Neural progenitor cell (in vitro differentiated cells): ENCODE results near the gene WDR7.

Source experiments
- CTCF ChIP-seq: fragments of 200-600 bp; sonication (generic); IDR thresholded peaks from 2 replicates; pipeline ENCODE4 v1.5.1; 2017; ENCODE audit warnings: antibody characterized with exemption, mild to moderate bottlenecking
- EZH2 ChIP-seq: fragments of 200-600 bp; sonication (generic); IDR thresholded peaks from 2 replicates; pipeline ENCODE4 v1.6.1; 2017; ENCODE audit warnings: antibody characterized with exemption, mild to moderate bottlenecking, moderate library complexity
- EZH2phosphoT487 ChIP-seq: fragments of 200-600 bp; sonication (generic); IDR thresholded peaks from 2 replicates; pipeline ENCODE4 v1.6.1; 2017; ENCODE audit warnings: antibody characterized with exemption

GRCh38 chr18:57009844-57010243 is 358.7 kb downstream of the WDR7 start:
- TF ChIP-seq CTCF = no peak
- no peak for TF ChIP-seq EZH2
- no peak for TF ChIP-seq EZH2phosphoT487
